GM18517 (cell line): ENCODE data around the gene HPN.
"Not testable (repeated sequence)": the region's sequence is repeated elsewhere in the genome, so short reads cannot be mapped to it uniquely, and the experiment has no call there.

Experiments
- ATAC-seq: cut with Tn5 transposase; IDR thresholded peaks from one replicate; pipeline ENCODE4 v1.9.1; 2021; ENCODE audit warnings: mild to moderate bottlenecking, moderate library complexity; ENCODE audit not compliant: unreplicated experiment

HPN gene

GRCh38 chr19:35041548-35042055 lies at the start of gene HPN:
Gene HPN (plus strand): TSS chr19:35041721. CDS start chr19:35042507, 786 bp downstream.
- ATAC-seq, result no peak

DNA sequence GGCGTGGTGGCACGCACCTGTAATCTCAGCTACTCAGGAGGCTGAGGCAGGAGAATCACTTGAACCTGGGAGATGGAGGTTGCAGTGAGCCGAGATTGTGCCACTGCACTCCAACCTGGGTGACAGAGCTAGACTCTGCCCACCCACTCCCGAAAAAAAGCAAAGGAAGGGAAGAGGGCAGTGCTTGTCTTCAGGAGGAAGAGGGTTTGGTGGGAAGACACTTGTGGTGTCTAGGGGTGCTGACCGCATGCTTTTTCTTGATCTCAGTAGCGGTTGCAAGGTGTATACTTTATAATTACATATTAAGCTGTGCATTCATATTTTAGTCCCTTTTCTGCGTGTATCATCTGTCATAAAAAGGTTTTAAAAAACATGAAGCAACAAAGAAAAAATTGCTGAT lies 48.9 kb upstream of the HPN start:
- not testable (repeated sequence) for ATAC-seq

GRCh38 chr19:34994286-34994642 lies 47.3 kb upstream of the HPN start:
- no peak for ATAC-seq

- no peak for ATAC-seq
Measured at GRCh38 chr19:34994643-34995541, 46.6 kb upstream of the HPN start.

GRCh38 chr19:34995551-34995950 lies 46.0 kb upstream of the HPN start:
- no peak for ATAC-seq

- ATAC-seq, result no peak
Measured at GRCh38 chr19:34997071-34997617, 44.4 kb upstream of the HPN start.

DNA sequence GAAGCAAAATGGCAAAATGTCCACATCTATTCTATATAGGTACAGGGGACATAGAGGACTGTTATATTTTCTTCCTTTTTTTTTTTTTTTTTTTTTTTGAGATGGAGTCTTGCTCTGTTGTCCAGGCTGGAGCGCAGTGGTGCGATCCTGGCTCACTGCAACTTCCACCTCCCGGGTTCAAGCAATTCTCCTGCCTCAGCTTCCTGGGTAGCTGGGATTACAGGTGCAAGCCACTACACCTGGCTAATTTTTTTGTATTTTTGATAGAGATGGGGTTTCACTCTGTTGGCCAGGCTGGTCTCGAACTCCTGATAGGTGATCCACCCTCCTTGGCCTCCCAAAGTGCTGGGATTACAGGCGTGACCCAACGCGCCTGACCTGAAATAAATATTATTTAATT lies 43.3 kb upstream of the HPN start:
- not testable (repeated sequence) for ATAC-seq

DNA sequence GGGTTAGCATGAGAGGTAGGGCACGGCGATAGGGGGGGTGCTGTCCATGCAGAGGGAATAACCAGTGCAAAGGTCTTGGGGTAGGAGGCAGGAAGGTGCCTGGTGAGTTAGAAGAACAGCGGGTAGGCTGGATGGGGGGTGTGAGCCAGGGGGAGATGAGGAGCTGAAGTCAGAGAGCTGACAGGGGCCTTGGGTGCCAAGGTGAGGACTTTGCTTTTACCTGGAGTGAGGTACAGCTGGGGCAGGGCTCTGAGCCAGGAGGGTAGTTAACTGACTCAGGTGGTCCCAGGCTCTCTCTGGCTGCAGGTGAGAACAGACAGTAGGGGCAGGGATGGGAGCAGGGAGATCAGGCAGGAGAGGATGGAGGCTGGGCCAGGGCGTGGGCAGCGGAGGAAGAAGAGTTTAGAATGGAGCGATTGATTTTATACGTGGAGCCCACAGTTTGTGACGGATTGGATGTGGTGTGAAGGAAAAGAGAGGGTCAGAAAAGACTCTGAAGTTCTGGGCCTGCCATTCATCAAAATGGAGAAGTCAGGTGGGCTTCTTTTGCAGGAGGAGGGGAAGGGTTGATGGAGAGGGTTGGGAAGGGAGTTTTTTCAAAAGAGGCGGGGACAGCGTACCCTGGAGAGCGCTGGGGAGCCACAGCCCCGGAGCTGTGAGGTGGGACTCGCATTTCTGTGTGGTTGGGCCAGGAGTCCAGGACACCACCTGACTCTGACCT lies 42.6 kb upstream of the HPN start:
- no peak for ATAC-seq

GRCh38 chr19:34999498-35000337 lies 41.8 kb upstream of the HPN start, which contains the start of gene GRAMD1A:
Gene GRAMD1A (plus strand): TSS chr19:35000323. CDS start chr19:35000479, 156 bp downstream.
- no peak for ATAC-seq

DNA sequence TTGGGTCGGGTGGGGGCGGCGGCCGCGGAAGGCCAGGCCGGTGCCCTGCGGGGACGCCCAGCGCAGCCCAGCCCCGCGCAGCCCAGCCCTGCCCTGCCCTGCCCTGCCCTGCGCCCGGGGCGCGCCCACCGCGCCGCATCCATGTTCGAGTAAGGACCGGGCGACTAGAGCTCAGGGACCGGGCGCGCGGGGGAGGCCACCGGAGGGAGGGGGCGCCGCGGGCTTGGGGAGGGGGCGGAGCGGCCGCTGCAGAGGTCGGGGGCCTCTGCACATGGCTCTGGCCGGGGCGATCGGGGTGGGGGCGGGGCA lies 41.2 kb upstream of the HPN start:
- no peak for ATAC-seq

- no peak for ATAC-seq
Measured at GRCh38 chr19:35000647-35001501, 40.6 kb upstream of the HPN start.

GRCh38 chr19:35002037-35002535 lies 39.4 kb upstream of the HPN start:
- no peak for ATAC-seq

- no peak for ATAC-seq
Measured at GRCh38 chr19:35004517-35005255, 36.8 kb upstream of the HPN start.

GRCh38 chr19:35005256-35005977 lies 36.1 kb upstream of the HPN start:
- no peak for ATAC-seq

- not testable (repeated sequence) for ATAC-seq
Measured at GRCh38 chr19:35006007-35006341, 35.5 kb upstream of the HPN start.

GRCh38 chr19:35006342-35006998 lies 35.1 kb upstream of the HPN start:
- ATAC-seq, result no peak

- no peak for ATAC-seq
Measured at GRCh38 chr19:35006999-35007365, 34.5 kb upstream of the HPN start.

DNA sequence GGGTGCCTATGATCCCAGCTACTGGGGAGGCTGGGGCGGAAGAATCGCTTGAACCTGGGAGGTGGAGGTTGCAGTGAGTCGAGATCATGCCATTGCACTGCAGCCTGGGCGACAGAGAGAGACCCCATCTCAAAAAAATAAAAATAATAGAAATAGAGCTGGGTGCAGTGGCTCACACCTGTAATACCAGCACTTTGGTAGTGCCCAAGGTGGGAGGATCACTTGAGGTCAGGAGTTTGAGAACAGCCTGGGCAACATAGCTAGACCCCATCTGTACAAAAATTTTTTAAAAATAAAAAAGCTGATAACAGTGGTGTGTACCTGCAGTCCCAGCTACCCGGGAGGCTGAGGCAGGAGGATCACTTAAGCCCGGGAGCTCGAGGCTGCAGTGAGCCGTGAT lies 34.1 kb upstream of the HPN start:
- ATAC-seq, result not testable (repeated sequence)
